Kidney capillary endothelial cell (primary cell): ENCODE measurements around the gene TFEB.

Source experiments
- DNase-seq: peaks from one replicate; pipeline ENCODE4 v3.0.0-alpha.2; 2018; ENCODE audit warnings: low spot score

TFEB gene

GRCh38 chr6:41638002-41638934 is 97.1 kb downstream of the TFEB start, which contains the start of gene MDFI:
MDFI (plus strand) TSS chr6:41638468; CDS start chr6:41638750, 282 bp downstream.
- DNase-seq, result no peak

GRCh38 chr6:41637194-41638001 is 98.0 kb downstream of the TFEB start:
- DNase-seq, result peak; percentile 76

DNA sequence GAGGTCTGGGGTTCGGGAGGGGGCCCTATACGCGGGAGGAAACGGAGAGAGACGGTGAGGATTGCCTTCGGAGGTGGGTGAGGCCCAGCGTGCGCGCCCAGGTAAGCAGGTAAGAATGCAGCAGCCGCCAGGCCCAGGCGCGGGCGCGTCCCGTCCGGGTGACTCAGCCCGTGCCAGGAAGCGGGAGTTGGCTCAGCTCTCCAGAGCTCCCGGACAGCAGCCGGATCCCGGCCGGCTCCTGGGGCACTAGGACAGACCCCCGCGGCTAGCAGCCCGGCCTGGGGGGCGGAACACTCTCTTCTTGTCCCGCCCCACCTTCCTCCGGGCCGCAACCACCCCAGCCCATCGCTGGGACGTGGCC is 98.6 kb downstream of the TFEB start:
- DNase-seq, result peak; percentile 81

GRCh38 chr6:41635365-41635764 is 100.0 kb downstream of the TFEB start:
- no peak for DNase-seq

GRCh38 chr6:41634657-41635056 is 100.8 kb downstream of the TFEB start:
- no peak for DNase-seq
